Uterus (tissue), 4 donors: ENCODE measurements around the gene MAST2. TPM values are rescaled to one million over a fixed set of nuclear protein-coding genes. Genes with fewer than 3 reads are reported as not detected.
"Not testable (repeated sequence)": the region's sequence is repeated elsewhere in the genome, so short reads cannot be mapped to it uniquely, and the experiment has no call there.

Experiments
- DNase-seq, 2 donors: peaks; one replicate each; pipeline ENCODE4 v3.0.0-alpha.2; 2019 to 2020
- H3K27ac ChIP-seq, 2 donors: fragments of 200-600 bp; sonication (generic); 1 replicate in 1 of 2; 2 replicates in 1 of 2; pipeline ENCODE4 v1.5.1; 2016 to 2018
- H3K27me3 ChIP-seq, 2 donors: fragments of 200-600 bp; sonication (generic); one replicate each; pipeline ENCODE4 v1.5.1; 2018 to 2019; ENCODE audit warnings: control low read depth in 1 of 2
- H3K36me3 ChIP-seq, 2 donors: fragments of 200-600 bp; sonication (generic); one replicate each; pipeline ENCODE4 v1.5.1; 2019; ENCODE audit warnings: control low read depth in 1 of 2
- H3K4me1 ChIP-seq, 2 donors: fragments of 200-600 bp; sonication (generic); one replicate each; pipeline ENCODE4 v1.5.1; 2018 to 2019; ENCODE audit warnings: control low read depth in 1 of 2
- H3K4me3 ChIP-seq, 2 donors: fragments of 200-600 bp; sonication (generic); 1 replicate in 1 of 2; 2 replicates in 1 of 2; pipeline ENCODE4 v1.5.1; 2018 to 2019; ENCODE audit warnings: mild to moderate bottlenecking in 1 of 2
- H3K9me3 ChIP-seq, 2 donors: fragments of 200-600 bp; sonication (generic); one replicate each; pipeline ENCODE4 v1.5.1; 2019; ENCODE audit warnings: control low read depth in 1 of 2
- CTCF ChIP-seq, 4 experiments: fragments of 200-600 bp in 2 of 4; fragments of 450-650 bp in 2 of 4; sonication (generic) in 2 of 4; IDR thresholded peaks; one replicate each; pipeline ENCODE4 v1.5.1; 2016 to 2019; ENCODE audit warnings: antibody characterized with exemption in 4 of 4, mild to moderate bottlenecking in 2 of 4, moderate library complexity in 1 of 4
- POLR2A ChIP-seq, 2 donors: fragments of 450-650 bp; IDR thresholded peaks; one replicate each; pipeline ENCODE4 v1.6.1; 2016; ENCODE audit warnings: antibody characterized with exemption in 2 of 2, mild to moderate bottlenecking in 1 of 2, moderate library complexity in 1 of 2
- intact Hi-C: fragments of 100-400 bp; cut with DNase I; formaldehyde crosslinking; loops from one replicate; pipeline ENCODE4 v1.15.1; 2023; ENCODE audit warnings: low total_unique reads
- total RNA-seq, 4 donors: library from RNA; depleted of rRNA in 3 of 4; stranded (reverse); fragments of >200 nt in 3 of 4; gene quantifications; one replicate each; pipeline versions ENCODE4 v1.1.0 to v1.2.4, GENCODE V29; 2014 to 2023
- donor health status: DM: yes; HTN: yes; CAD: no.

MAST2 gene
- total RNA-seq, 4 donors from 2014 or later = 12.8 to 52.1 (median 36.3) TPM

- Histone ChIP-seq H3K36me3 (no peaks in the 10 kb centered on the region), H3K27me3 (no peaks in the 10 kb centered on the region), H3K4me1 (no peaks in the 10 kb centered on the region), H3K9me3 (no peaks in the 10 kb centered on the region), H3K4me3 (no peak overlapping the region), H3K27ac (no peak overlapping the region)
- no peak for DNase-seq
- TF ChIP-seq CTCF (IDR thresholded peaks at IDR 0.05) (no peak), POLR2A (IDR thresholded peaks at IDR 0.05) (no peak)
- intact Hi-C loops = no loop called here
These were observed 51.3 kb downstream of the MAST2 start for GRCh38 chr1:45854724-45855123.

GRCh38 chr1:45857101-45857700 is 53.8 kb downstream of the MAST2 start:
- no peaks in the 10 kb centered on the region for H3K27me3 ChIP-seq
- H3K9me3 ChIP-seq = no peaks in the 10 kb centered on the region
- H3K36me3 ChIP-seq = no peaks in the 10 kb centered on the region
- DNase-seq = no peak
- TF ChIP-seq POLR2A (IDR thresholded peaks at IDR 0.05) (no peak), CTCF (IDR thresholded peaks at IDR 0.05) (no peak)
- H3K4me1 ChIP-seq = no peaks in the 10 kb centered on the region
- intact Hi-C loops = no loop called here
- no peak overlapping the region for H3K27ac ChIP-seq
- no peak overlapping the region for H3K4me3 ChIP-seq

- DNase-seq, H3K4me3 ChIP-seq, H3K27me3 ChIP-seq, H3K36me3 ChIP-seq, intact Hi-C loops, H3K9me3 ChIP-seq, H3K27ac ChIP-seq, H3K4me1 ChIP-seq: not testable (repeated sequence)
These were observed 54.5 kb downstream of the MAST2 start for GRCh38 chr1:45857755-45858492.

- TF ChIP-seq CTCF (IDR thresholded peaks at IDR 0.05) = no peak
- no peak for TF ChIP-seq POLR2A (IDR thresholded peaks at IDR 0.05)
- Histone ChIP-seq H3K4me3 (no peak overlapping the region), H3K36me3 (no peaks in the 10 kb centered on the region), H3K9me3 (no peaks in the 10 kb centered on the region), H3K27ac (no peak overlapping the region), H3K4me1 (no peaks in the 10 kb centered on the region), H3K27me3 (no peaks in the 10 kb centered on the region)
- intact Hi-C loops = no loop called here
- DNase-seq = no peak
These were observed 55.8 kb downstream of the MAST2 start for GRCh38 chr1:45859221-45859620.

GRCh38 chr1:45862008-45862407 is 58.6 kb downstream of the MAST2 start:
- Histone ChIP-seq H3K27ac (no peak overlapping the region), H3K9me3 (no peaks in the 10 kb centered on the region), H3K36me3 (no peaks in the 10 kb centered on the region), H3K27me3 (no peaks in the 10 kb centered on the region), H3K4me1 (no peaks in the 10 kb centered on the region), H3K4me3 (no peak overlapping the region)
- intact Hi-C loops = no loop called here
- no peak for DNase-seq
- TF ChIP-seq POLR2A (IDR thresholded peaks at IDR 0.05) (no peak), CTCF (IDR thresholded peaks at IDR 0.05) (no peak)
